ENCODE results near the gene SHTN1.

Gene SHTN1

DNA sequence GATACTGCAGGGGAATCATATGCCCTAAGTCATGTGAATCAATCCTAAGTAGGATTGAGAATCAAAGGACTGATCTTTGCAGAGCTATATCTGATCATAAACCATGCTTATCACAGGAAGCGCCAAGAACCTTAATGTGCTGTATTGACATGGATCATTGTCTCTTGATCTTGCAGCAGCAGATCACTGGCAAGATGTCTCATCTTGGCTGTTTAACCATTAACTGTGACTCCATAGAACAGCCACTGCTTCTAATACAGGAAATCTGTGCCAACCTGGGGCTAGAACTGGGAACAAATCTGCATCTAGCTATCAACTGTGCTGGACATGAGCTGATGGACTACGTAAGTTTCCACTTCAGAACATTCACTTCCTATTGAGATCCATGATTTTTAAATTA is 134.0 kb downstream of the SHTN1 start:
- DNase-seq, result no peak

DNA sequence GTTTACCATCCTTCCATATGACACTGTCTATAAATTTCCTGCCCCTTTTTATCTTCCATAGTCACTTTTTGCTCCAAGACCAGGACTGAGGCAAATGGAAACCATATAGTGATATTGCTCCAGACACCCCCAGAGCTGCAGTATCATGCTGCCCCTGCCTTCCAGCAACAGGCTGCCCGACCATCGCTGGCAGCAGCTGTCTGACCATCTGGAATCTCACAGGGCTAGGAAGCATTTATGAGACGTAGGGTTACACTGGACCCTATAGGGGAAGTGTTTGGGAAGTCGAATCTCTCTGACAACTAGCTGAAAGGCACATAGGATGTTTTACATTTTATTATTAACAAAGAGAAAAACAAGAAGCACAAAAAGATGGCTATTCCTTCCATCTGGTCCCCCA is 136.3 kb downstream of the SHTN1 start:
- no peak for DNase-seq

DNA sequence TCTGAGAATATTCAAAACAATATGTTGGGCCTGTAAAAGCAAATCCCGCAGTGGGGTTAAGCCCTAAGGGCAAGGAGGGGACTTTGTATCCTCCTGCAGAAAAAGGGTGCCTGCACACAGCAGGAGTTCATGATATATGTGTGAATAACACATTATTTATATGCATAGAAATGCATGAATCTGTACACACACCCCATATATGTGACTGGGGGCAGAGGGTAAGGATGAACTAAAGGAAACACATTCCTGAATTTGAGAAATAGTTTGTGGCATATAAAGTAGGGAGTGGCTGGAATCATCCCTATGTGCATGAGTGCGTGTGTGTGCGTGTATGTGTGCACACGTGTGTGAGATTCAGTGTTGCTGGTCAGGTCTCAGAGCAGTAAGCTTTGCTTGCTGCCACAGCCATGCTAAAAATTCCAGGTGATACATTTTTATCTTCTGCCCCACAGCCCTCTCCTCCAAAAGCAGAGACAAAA is 136.8 kb downstream of the SHTN1 start:
- no peak for DNase-seq

DNA sequence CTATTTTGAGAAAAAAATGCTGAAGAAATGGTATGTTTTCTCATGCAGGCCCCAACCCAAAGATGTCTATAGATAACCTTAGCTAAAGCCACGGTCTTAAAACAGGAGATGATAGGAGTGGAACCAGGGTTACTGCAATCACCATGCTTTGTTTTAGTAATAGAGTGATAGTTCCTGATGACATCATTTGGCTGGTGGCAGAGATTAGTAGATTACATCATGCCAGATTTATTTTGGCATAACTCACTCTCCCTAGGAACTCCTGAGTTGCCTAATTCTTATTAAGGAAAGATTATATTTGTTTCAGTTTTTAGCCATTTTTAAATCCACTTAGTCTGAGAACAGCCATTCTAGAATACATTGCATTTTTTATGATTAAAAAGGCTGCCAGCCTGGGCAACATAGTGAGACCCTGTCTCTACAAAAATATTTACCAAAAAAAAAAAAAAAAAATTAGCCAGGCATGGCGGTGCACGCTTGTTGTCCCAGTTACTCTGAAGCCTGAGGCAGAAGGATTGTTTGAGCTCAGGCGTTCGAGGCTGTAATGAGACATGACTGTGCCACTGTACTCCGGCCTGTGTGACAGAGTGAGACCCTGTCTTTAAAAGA is 137.9 kb downstream of the SHTN1 start:
- no peak for DNase-seq

DNA sequence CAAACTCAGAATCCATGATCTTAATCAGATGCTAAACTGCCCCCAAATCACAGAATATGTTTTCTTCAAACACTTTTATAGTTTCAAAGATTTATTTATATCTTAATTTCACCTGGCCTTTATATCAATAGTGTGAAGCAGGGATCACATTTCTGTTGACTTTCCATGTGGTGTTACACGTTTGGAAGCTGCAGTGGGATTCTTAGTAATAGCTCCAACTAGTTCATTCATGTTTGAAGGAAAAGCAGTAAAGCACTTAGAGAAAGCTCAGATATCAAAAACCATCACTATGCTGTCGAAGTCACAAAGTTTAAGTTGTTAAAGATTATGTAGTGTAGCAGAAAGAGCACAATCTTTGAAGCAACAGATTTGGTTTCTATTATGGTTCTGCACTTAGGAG is 138.9 kb downstream of the SHTN1 start:
- DNase-seq, result no peak

DNA sequence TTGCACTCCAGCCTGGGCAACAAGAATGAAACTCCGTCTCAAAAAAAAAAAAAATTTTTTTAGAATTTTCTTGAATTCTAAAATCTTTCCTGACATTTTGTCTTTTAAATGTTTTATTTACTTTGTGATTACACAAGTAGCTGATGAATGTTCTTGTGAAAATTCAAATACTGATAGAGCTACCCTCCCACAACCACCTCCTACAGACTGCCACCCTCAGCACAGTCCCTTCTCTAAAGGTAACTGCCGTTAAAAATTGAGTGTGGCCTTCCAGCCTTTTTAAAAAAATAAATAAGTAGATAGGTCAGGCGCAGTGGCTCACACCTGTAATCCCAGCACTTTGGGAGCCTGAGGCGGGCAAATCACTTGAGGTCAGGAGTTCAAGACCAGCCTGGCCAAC is 140.6 kb downstream of the SHTN1 start:
- no peak for DNase-seq

DNA sequence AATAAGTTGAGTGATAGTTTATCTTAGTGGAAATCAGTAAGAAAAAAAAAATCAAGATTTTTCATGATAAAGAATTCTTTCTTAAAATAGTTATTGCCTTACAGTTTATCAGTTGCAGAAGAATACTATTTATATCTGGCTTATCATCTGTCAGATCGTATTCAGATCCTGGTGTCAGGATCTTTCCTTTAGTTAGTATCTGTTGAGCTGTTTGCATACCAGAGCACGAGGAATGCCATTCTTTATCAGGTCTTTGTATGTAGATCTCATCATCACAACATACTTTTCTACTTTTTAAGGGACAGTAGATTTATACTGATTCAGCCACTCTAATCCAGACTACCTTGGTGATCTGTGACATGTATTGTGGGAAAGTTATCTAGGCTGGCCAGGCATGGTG is 143.2 kb downstream of the SHTN1 start:
- DNase-seq, result no peak

DNA sequence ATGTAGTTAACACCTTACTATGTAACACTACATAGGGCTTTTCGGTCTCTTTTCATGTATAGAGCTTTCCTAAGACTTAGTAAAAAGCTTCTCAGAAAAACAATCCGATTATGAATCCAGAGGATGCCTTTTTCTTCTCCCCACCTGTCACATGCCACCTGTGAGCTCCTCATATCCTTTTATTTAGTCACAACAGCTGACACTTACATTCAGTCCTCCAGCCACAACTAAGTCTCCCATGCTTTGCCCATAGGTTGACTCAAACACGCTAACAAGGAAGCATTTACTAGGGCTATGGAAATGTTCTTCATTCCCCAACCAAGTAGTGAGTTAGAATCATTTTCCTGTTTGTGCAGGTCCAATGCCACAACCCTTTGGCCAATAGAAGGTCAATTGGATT is 147.8 kb downstream of the SHTN1 start:
- no peak for DNase-seq

DNA sequence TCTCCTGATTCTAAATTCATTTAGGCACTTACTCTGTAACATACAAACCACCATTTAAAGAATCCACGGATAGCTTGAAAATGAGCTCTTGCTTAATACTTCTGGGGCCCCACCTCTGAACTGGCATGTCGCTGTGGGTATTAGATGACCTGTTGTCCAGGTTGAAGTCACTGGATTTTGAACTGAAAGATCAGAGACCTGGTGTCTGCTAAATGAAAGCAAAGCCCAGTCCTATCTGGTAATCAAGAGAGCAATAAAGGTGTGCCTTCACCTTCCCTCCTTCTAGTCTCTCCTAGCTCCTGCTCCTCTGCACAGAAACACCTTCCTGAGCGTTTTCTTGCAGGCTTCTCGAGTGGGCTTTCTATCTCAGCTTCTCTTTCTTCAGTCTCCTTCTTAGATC is 151.3 kb downstream of the SHTN1 start:
- DNase-seq, result no peak

DNA sequence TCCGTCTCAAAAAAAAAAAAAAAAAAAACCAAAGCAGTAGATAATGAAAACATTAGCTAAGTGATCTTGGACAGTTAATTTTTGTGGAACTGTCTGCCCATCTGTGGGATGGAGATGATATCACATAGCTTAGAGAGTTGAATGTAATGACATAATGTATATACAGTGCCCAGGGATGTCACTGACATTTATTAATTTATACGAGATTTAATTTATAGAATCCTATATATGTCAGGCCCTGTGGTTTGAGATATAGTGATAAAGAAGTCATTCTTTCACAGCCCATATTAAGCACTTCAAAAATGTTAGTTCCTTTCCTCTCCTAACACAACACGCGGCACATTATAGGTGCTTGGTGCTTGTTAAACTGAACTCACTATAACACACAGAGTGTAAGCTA is 151.7 kb downstream of the SHTN1 start:
- no peak for DNase-seq

DNA sequence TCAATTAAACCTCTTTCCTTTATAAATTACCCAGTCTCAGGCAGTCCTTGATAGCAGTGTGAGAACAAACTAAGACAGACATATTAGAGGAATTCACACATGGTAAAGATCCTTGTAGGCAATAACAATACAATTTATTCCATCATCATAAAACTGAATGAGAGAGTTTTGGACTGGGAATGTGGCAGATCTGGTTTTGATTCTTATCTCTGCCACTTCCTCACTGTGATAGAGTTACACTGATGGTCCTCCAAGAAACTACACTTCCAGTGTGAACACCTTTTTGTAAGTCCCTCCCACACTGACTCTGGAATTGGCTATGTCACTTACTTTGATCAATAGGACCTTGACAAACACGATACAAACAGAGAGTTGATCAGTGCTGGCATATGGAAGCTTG is 152.7 kb downstream of the SHTN1 start:
- DNase-seq, result no peak

DNA sequence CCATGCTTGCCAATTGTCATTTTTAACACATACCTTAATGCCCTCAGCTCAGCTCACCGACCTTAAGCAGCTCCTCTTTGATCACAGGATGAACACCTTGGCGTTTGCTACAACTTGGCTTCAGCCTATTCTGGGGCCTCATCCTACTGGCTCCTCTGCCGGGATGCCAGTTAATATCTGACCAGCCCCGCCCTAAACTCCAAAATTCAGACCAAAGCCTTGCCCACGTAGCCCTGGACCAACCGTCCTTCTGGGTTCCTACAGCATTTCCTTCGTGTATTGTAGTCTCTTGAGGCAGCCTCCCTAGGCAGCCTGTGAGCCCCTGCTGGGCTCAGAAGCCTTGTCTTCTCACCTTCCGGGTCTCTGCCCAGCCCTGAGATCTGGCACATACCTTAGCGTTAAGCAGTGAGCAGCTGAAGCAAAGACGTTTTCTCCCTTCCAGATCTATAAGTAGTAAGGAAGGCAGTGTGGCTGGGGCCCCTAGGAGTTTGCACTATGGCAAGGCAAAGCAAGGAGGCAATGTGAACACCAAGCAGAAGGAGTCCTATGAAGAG is 154.9 kb downstream of the SHTN1 start:
- no peak for DNase-seq

DNA sequence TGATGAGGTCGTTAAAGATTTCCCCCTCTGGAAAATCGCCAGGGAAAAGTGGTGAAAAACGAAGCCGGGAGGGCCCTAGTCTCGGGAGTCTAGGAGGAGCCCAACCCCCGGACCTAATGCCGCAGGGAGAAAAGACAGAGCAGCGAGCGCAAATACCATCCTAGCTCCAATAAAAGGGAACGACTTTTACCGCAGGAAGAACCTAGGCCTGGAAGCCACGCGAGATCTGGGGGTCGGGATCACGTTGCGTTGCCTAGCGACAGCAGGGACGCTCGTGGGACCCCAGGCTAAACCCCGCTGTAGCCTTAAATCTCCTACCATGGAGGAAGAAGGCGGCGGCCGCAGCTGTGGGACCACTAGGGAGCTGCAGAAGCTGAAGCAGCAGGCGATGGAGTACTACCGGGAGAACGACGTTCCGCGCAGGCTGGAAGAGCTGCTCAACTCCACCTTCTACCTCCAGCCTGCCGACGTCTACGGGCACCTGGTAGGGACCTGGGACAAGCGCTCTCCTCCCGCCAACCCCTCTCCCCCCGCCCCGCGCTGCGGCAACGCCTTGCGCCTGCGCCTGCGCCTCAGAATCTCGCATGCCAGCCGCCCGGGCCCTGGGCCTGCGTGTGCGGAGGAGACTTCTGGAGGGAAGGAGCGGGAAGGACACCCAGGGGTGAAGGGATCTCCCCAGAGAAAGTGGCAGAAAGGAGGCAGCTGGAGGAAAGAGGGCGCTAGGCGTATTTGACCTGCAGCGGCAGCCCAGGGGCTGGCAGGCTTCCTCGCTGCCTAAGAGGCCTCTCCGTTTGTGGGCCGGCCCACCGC is 155.5 kb downstream of the SHTN1 start, which contains the start of gene ENO4:
Gene ENO4, plus strand, starts transcription at position 252 of the 810 bp plus-strand sequence. Its CDS starts 68 bp downstream, at position 320.
- peak; percentile 12 to 92 (median 67) for DNase-seq

DNA sequence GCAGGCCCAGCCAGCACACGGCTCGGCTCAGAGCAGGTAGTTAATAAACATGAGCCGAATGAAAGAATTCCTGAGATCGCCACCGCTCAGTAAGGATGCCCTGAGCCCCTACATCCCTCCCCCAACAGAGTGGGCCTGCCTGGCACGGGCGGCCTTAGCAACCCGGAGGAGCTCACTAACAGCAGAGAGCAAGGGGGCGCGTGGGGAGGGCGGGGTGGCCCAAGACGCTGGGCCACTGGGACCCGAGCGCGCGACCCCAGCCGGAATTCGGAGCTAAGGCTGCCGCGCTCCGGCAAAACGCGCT is 156.1 kb downstream of the SHTN1 start:
- DNase-seq, result peak in 6 of 51 donors; percentile 26 to 61 (median 32)

DNA sequence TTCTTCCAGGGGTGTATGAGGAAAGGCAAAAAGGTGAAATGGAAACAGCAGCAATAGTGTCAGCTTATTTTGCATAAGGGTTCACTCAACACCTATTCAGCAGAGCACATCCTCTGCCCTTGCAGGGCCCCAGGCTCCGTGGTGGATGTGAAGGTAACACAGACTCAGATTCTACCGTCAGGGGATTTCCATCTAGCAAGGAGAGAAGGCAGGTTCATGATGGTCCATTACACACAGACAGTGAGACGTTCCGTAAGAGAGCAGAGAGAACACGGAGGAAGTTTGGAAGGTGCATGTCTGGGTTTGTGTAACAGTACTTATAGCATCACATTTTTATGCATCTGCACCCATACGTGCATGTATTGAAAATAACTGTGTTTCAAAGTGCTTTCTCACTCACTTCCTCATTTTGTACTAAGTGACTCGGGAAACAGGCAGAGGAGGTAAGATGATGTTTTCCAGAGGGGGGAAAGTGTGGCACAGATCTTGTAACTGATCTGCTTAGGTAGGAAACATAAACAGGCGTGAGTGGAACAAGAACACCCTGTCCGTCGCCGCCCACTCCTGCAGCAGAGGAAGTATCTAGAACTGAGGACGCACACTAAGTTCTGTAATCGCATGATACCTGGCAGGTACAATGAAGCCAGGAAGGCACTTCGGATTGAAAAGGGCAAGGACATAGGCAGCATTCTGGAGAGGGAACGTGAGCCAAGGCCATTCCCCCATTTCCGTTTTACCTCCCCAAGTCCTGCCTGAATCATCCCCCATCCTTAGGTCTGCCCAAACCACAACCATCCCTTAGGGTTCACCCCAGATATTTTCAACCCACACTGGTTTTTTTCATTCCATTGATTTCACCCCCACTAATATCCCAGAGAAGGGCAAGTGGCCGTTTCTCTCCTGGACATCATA is 156.7 kb downstream of the SHTN1 start:
- peak in 1 of 51 donors; percentile 29 for DNase-seq

DNA sequence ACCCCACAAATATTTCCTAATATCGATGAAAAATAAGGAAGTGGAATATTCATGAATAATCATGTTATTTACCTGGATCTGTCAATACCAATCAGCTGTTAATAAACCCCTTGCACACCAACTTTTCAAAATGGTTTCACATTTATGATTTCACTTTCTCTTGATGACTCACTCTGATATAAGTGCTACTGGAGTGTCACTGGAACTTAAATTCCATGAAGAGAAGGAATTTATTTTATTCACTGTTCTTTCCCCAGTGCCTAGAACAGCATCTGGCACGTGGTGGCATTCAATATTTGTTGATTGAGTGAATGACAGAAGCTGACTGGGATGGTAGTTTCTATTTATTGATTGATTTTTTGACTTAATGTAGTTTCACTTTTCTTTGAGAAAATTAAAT is 159.2 kb downstream of the SHTN1 start:
- no peak for DNase-seq

DNA sequence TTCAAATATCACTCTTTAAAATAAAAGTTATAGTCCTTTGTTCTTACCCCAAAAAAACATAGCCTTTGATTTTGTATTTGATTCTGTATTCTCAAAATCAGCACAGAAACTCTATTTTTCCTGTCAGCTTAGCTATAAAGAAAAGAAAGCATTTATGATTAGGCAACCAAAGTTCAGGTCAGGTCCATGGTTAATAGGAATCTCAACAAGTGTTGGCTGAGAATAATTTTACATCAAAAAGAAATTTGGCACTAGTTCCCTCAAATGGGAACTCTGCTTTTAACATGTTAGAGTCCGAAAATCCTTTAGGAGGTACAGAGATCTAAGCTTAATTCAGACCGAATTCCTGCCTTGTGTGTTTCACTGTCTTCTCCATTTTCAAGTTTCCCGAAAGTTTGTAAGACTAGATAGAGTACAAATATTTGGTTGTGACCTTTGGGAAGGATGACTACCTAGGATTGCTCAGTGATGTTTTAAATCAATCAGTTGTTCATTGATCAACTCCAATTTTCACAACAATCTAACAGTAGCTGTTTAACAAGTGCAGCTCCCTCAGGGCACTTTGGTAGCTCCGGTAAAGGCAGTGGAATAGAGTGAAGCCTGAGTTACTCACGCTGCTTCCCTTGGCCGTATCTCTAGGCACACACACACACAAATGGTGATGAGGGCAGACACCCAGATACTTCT is 164.5 kb downstream of the SHTN1 start:
- no peak for DNase-seq

DNA sequence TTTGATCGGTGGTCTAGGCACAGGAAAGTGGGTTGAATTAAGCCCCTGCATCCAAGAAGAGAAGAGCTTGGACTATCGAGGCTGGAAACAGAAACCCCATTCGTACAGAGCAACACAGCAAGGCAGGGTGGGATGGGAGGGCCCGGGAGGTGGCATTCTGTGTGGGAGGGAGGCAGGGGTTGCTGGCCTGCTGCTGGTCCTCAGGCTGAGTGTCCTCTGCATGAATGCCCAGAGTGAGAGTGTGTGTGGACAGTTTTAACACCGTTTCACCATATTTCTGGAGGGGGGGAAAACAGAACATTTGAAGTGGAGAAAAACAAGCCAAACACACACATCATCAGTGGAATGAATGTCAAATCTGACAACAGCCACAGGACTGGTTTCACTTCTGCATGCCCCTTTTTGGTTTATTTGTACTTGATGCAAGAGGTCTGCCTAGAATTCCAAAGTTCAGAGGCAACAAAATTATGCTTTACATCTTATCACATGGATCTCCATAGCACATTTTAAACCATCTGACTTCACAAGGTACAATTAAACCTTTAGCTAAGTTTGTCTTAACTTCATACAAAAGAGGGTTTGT is 166.8 kb downstream of the SHTN1 start:
- no peak for DNase-seq

DNA sequence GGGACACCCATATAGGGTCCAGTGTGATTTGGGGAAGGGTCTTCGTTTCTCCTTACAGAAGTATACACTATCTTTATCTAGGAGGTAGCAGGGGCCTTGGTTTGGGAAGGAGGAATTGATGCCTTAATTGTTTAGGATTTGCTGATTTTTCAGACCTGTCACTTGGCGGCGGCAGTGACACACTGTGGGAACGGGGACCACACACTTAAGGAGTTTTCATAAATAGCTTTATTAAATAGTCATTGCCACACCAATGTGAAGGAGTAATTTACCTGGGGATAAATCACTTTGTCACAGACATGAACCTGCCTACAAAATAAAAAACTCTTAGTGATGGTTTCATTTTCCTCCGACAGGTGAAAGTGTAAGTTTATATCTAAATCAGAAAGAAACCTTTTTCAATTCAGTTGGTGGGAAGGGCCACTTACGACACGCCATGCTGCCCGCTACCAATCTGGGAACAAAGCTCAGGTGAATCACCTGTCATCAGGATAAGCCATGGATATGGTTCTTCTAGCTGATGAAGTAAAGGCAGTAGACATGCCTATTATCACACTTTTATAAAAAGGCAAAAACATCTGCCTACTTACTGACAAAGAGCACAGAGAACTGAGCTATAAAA is 168.0 kb downstream of the SHTN1 start:
- no peak for DNase-seq

DNA sequence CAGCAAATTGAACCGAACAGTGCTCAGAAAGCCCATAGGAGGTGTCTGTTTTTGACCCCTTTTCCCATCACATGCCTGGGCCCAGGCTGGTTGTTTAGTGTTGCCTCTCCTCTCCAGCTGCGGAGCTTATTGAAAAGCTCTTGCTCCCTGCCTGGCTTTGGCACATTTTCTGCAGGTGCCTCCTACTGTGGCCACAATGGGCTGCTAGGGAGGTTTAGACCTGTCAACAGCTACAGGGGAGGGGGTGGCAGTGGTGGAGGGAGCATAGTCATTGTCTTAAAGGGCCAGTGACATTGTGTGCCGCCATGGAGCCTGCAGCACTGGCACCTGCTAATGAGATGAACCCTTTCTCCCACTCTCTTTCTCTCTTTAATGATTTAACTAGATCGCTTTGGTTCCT is 168.9 kb downstream of the SHTN1 start:
- DNase-seq, result no peak

Measured in hypothalamus (tissue), 51 donors.